A375 (cell line): ENCODE data around the gene RNF17. TPM values are rescaled to one million over a fixed set of nuclear protein-coding genes. Genes with fewer than 3 reads are reported as not detected.

Experiments
- total RNA-seq: library from RNA; depleted of rRNA; stranded (reverse); fragments of >200 nt; shearing (Covaris generic); gene quantifications from 2 replicates; pipeline ENCODE4 v1.2.3, GENCODE V29; 2014; rRNA removed

The RNF17 gene
- 0.37 and 0.41 TPM in 2 replicates for total RNA-seq

DNA sequence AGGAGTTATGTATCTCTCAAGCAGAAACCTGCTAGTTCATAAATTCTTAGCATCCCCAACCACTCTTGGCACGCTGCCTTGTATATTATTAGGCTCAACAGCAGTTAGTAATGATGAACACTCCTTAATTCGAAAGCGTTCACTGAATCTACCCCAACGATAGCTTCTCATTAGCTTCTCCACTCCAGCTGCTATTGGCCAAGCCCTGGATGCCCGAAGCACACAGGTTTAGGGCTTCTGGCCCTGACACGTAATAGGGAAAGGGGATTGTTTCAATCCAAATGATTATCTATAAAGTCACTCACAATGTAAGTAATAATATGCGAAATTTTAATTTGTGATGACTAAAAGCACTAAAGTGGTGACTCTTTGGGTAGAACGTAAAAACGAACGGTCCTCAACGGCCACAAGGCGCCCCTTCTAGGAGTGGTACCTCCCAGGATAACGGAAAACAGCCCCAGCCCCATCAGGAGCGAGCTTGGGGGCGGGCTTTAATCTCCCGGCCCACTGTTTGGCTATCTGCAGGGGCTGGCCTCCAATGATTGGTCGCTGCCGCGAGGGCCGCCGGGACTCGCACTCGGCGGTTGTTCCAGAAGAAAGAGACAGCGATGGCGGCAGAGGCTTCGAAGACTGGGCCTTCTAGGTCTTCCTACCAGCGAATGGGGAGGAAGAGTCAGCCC, at the start of gene RNF17:
TSS of gene RNF17 (plus strand) at position 574 of the 680 bp plus-strand sequence. CDS start at position 609, 35 bp downstream.

Other genes with a start within 250 kb of the RNF17 start
- not detected in 2 replicates for gene ATP12A, start 83.8 kb upstream of the RNF17 start, total RNA-seq